Stimulated activated CD8-positive, alpha-beta memory T cell treated with anti-CD3 and anti-CD28 coated beads, Interleukin-15, amount 100 ng/mL, for 4 hours (primary cell): ENCODE measurements around the gene RFTN1.

ENCODE experiments used
- DNase-seq, 2 donors: peaks; one replicate each; pipeline ENCODE4 v3.0.0-alpha.2; 2020; ENCODE audit warnings: low read depth in 2 of 2

Gene RFTN1

GRCh38 chr3:16304061-16305010 is 209.2 kb downstream of the RFTN1 start:
- DNase-seq = no peak

DNA sequence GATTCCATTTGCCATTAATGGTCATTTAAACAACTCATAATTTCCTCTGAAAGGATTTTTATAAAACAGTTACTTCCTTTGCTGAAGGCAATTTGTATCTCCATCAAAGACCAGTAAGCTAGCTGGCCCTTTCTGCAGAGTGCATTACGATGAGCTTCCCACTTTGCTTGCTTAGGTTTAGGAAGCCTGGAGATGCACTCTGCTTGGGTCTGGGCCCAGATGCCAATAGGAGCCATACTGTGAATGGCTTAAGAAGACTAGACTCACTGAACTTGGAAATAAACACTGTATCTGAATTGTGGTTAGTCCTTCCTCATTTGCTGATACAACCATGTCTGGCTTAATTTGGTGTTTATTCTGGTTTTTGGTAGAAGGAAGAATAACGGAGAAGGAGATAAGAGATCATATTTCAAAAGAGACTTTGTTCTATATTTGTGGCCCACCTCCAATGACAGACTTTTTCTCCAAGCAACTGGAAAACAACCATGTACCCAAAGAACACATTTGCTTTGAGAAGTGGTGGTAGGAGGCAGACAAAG is 210.4 kb downstream of the RFTN1 start:
- DNase-seq = no peak

GRCh38 chr3:16302082-16302631 is 211.3 kb downstream of the RFTN1 start:
- DNase-seq = no peak

GRCh38 chr3:16301507-16301906 is 212.0 kb downstream of the RFTN1 start:
- no peak for DNase-seq

GRCh38 chr3:16300881-16301359 is 212.6 kb downstream of the RFTN1 start:
- no peak for DNase-seq

GRCh38 chr3:16300307-16300706 is 213.2 kb downstream of the RFTN1 start:
- no peak for DNase-seq

- no peak for DNase-seq
These were observed 213.8 kb downstream of the RFTN1 start for GRCh38 chr3:16299746-16300145.

GRCh38 chr3:16298891-16299290 is 214.6 kb downstream of the RFTN1 start:
- DNase-seq = no peak

DNA sequence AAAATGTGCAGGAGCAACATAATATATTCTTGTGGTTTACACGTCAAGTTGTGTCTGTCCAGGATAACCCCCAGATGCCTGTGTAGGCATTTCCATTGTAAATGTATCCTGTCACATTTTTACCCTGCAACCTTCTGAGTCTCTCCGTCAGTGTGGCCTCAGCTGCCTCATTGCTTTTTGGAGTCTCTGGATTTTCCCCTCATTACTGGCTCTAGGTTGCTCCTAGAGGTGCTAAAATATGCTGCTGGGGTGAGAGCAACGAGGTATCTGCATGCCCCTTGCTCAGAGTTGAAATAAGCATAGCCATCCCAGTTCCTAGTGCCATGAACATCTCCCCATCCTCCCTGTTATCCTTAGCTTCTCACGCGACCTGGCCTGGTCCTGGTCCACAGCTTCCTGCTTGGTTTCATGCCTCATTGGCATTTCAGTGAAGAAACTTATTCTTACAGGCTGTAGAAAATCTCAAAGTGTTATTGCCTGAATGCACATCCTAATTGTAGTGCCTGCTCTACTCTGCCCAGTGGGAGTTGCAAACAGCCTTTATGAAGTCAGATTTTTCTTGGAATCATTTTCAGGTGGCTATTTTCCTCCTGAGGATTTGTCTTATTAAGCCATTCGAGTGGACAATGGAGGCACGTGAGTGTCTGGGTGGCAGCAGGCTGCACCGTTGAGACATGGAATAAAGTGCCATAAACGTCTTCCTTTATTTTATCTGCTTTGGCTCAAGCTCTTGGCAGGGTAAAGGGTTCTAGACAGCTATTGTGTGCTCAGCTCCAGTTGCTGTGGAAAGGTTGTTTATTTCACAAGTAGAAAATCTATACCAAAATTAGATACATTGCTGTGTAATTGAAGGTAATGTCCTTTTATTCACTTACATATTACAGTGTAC is 215.3 kb downstream of the RFTN1 start:
- DNase-seq = no peak

DNA sequence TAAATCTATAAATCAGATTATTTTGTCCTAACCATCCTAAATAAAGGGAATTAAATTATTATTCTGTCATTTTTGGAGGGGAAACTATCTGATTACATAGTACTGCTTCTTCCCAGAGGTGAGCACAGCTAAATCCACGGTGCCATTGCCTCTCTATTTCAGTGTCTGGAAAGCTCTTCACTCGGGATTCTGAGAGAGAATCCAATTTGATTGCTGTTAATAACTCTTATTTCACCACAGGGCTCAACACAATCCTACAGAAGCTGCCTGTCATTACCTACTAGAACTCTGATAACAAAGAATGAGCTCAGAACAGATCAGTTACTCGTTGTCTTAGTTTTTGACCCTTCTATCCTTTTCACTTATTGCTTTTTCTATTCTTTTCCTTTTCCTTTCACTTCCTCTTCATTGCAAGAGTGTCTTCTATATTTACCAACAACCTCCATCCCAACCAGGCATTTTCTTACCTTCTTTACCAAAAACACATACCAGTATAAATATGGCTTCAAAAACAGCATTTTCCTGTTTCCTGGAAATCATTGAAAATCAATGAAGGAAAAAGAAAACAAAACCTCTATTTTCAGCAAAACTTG is 218.1 kb downstream of the RFTN1 start:
- no peak for DNase-seq

GRCh38 chr3:16294844-16295243 is 218.7 kb downstream of the RFTN1 start:
- no peak for DNase-seq

GRCh38 chr3:16290827-16291196 is 222.7 kb downstream of the RFTN1 start:
- no peak for DNase-seq

GRCh38 chr3:16290007-16290826 is 223.3 kb downstream of the RFTN1 start:
- peak in 1 of 2 donors; percentile 38 for DNase-seq

- DNase-seq = no peak
These were observed 224.2 kb downstream of the RFTN1 start for GRCh38 chr3:16289144-16289889.

DNA sequence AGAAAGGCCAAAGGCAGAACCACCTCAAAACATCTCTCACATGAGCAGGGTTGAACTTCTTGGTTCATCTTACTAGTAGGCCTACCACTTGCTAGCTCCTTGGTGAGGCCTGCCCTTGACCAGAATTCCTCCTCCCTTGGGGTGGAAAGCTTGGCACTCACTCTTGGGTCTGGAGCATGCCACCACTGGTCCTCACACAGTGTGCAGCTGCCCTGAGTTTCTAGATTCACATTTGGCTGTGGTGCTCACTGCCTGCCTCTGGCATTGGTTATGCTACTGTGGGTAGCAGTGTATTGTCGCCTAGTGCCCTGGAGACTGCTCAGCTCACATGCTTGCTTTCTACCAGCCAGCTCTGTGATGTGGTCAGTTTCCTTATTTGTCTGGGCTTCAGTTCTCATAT is 224.8 kb downstream of the RFTN1 start:
- no peak for DNase-seq

DNA sequence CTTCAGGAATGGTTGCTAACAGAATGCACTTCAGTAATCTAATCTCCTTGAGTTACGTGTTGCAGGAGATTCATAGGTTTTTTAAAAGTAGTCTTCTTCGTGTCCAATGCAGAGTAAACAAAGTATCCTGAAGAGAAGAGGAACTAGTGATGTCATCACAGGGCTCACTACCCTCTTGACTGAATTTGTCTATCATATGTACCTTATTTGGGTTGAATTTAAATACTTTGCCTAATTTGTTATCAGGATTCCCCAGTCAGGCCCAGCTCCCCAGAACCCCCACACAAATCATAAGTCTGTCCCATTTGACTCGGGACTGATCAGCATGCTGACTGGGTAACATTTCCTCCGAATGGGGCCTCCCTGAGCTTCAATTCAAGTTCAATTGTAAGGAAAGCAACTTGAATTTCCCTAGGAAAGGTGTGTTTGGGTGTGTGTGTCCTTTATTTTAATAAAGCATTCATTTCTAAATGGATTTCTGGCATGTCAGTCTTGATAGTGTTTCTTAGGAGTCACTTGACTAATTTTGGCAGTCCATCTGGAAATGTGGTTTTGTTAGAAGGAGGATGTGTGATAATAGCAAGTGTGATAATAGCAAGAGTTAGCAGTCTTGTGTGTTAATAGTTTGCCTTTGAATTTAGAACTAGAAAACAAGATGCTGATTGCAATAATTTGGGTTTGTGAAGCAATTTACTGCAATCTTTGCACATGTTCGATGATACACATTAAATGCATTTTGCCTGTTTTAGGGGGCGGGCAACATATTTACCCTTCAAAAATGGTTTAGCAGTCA is 226.6 kb downstream of the RFTN1 start:
- DNase-seq = no peak

- peak; percentile 35 to 66 for DNase-seq
These were observed 227.3 kb downstream of the RFTN1 start for GRCh38 chr3:16286161-16286560.

DNA sequence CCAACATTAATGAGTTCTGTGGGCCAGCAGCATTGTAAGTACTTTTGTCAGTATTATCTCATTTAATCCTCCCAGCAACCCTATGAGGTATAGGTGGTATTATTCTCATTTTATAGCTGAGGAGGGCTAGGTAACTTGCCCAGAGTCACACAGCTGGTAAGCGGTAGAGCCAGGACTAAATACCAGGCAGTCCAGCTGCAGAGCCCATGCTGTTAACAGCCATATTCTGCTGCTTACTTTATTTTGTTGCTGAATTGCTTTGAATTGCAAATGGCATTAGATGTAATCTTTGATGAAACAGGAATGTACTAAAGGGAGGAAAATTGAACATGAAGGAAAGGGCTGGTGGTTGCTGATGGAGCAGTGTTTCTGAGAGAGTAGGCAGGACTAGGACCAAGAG is 228.9 kb downstream of the RFTN1 start:
- no peak for DNase-seq

DNA sequence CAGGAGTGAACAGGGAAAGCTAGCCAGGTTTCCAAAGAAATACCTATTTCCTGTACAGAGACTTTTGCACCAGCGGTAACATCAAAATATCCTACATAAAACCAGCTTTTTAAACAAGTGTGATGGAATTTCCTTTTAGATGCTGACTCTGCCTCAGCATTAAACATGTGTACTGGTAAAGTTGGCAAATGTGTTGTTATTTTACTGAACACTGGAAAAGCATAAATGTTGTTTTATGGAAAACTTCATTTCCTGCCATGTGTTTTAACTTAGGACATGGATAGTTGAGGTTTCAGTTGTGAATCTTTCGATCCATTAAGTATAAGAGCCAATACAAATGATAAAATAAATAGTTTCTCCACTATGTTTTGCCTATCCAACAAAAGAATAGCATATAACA is 232.8 kb downstream of the RFTN1 start:
- DNase-seq = no peak
